Measurements from ENCODE around the gene RBX1.

- TF ChIP-seq, protein P1, sequence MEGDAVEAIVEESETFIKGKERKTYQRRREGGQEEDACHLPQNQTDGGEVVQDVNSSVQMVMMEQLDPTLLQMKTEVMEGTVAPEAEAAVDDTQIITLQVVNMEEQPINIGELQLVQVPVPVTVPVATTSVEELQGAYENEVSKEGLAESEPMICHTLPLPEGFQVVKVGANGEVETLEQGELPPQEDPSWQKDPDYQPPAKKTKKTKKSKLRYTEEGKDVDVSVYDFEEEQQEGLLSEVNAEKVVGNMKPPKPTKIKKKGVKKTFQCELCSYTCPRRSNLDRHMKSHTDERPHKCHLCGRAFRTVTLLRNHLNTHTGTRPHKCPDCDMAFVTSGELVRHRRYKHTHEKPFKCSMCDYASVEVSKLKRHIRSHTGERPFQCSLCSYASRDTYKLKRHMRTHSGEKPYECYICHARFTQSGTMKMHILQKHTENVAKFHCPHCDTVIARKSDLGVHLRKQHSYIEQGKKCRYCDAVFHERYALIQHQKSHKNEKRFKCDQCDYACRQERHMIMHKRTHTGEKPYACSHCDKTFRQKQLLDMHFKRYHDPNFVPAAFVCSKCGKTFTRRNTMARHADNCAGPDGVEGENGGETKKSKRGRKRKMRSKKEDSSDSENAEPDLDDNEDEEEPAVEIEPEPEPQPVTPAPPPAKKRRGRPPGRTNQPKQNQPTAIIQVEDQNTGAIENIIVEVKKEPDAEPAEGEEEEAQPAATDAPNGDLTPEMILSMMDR (conservative IDR thresholded peaks at IDR 0.05 in 1 of 2, IDR thresholded peaks at IDR 0.05 in 1 of 2; ENCODE audit: extremely low read depth in 1 of 2, insufficient read depth in 1 of 2, low read depth in 1 of 2, low read length in 2 of 2), result no peak
- no peak for TF ChIP-seq EZH2 (IDR thresholded peaks at IDR 0.05; ENCODE audit: borderline replicate concordance, low read length)
Measured at GRCh38 chr22:40904101-40904500, 47.1 kb upstream of the RBX1 start.
